GM19035 (cell line): ENCODE measurements around the gene ZNF816.
"Not testable (repeated sequence)": the region's sequence is repeated elsewhere in the genome, so short reads cannot be mapped to it uniquely, and the experiment has no call there.

Experiments used
- ATAC-seq: cut with Tn5 transposase; IDR thresholded peaks from one replicate; pipeline ENCODE4 v1.9.1; 2021; ENCODE audit not compliant: unreplicated experiment

The ZNF816 gene

GRCh38 chr19:52936151-52936953 lies 26.3 kb downstream of the ZNF816 start:
- no peak for ATAC-seq

- ATAC-seq = no peak
Observed at GRCh38 chr19:52935434-52935833, 27.2 kb downstream of the ZNF816 start.

GRCh38 chr19:52924641-52925040 lies 38.0 kb downstream of the ZNF816 start:
- not testable (repeated sequence) for ATAC-seq

GRCh38 chr19:52923778-52924593 lies 38.7 kb downstream of the ZNF816 start:
- ATAC-seq = no peak

GRCh38 chr19:52922841-52923777 lies 39.6 kb downstream of the ZNF816 start, which contains the start of gene ZNF888:
TSS of gene ZNF888 (minus strand) at chr19:52923428. CDS start at chr19:52917873, 5,555 bp downstream.
- ATAC-seq = peak; percentile 90

- ATAC-seq = no peak
Observed at GRCh38 chr19:52917531-52917930, 45.1 kb downstream of the ZNF816 start.

GRCh38 chr19:52910648-52911047 lies 52.0 kb downstream of the ZNF816 start:
- ATAC-seq = no peak

- ATAC-seq = not testable (repeated sequence)
Observed at GRCh38 chr19:52904052-52904780, 58.5 kb downstream of the ZNF816 start.

GRCh38 chr19:52901842-52902241 lies 60.8 kb downstream of the ZNF816 start:
- ATAC-seq = no peak
